Adipocyte (in vitro differentiated cells): Measurements from ENCODE around the gene COL25A1.
A peak's percentile ranks its signal among the peaks of the same experiment; 100 is the strongest.
"Not testable (repeated sequence)": the region's sequence is repeated elsewhere in the genome, so short reads cannot be mapped to it uniquely, and the experiment has no call there.

Experiments
- DNase-seq: peaks from one replicate; pipeline ENCODE4 v3.0.0-alpha.2; 2015; ENCODE audit warnings: low read depth
- H3K27me3 ChIP-seq: replicated peaks from 2 replicates; pipeline ENCODE4 v1.7.0; 2013; ENCODE audit warnings: mild to moderate bottlenecking, low read length, moderate library complexity; ENCODE audit not compliant: control insufficient read depth, insufficient read depth
- H3K36me3 ChIP-seq: 2 replicates; pipeline ENCODE4 v1.7.0; 2013; ENCODE audit warnings: low read length, mild to moderate bottlenecking, moderate library complexity; ENCODE audit not compliant: control insufficient read depth, insufficient read depth, severe bottlenecking
- H3K4me1 ChIP-seq: 2 replicates; pipeline ENCODE4 v1.7.0; 2013; ENCODE audit warnings: mild to moderate bottlenecking, low read length, moderate library complexity; ENCODE audit not compliant: control insufficient read depth, insufficient read depth
- H3K4me3 ChIP-seq: 2 replicates; pipeline ENCODE4 v1.7.0; 2013; ENCODE audit warnings: mild to moderate bottlenecking, low read length, moderate library complexity
- H3K9ac ChIP-seq: 2 replicates; pipeline ENCODE4 v1.7.0; 2013; ENCODE audit warnings: mild to moderate bottlenecking, low read length, moderate library complexity
- H3K9me3 ChIP-seq: 2 replicates; pipeline ENCODE4 v1.7.0; 2013; ENCODE audit warnings: mild to moderate bottlenecking, low read length, moderate library complexity; ENCODE audit not compliant: control insufficient read depth

COL25A1 gene

GRCh38 chr4:109149836-109150235, 152.6 kb downstream of the COL25A1 start:
- no peaks in the 10 kb centered on the region for H3K36me3 ChIP-seq
- no peaks in the 10 kb centered on the region for H3K4me1 ChIP-seq
- no peak overlapping the region for H3K9ac ChIP-seq
- H3K27me3 ChIP-seq: no peaks in the 10 kb centered on the region
- H3K4me3 ChIP-seq: no peak overlapping the region
- DNase-seq: no peak
- H3K9me3 ChIP-seq: no peaks in the 10 kb centered on the region

- no peaks in the 10 kb centered on the region for H3K36me3 ChIP-seq
- DNase-seq: no peak
- no peak overlapping the region for H3K4me3 ChIP-seq
- H3K9ac ChIP-seq: no peak overlapping the region
- H3K27me3 ChIP-seq: no peaks in the 10 kb centered on the region
- no peaks in the 10 kb centered on the region for H3K9me3 ChIP-seq
- H3K4me1 ChIP-seq: no peaks in the 10 kb centered on the region
Measured at GRCh38 chr4:109148577-109149075, 153.8 kb downstream of the COL25A1 start.

- Histone ChIP-seq H3K4me1 (no peaks in the 10 kb centered on the region), H3K9me3 (peaks cover 2% of the 10 kb centered on the region), H3K27me3 (no peaks in the 10 kb centered on the region), H3K4me3 (no peak overlapping the region), H3K36me3 (no peaks in the 10 kb centered on the region), H3K9ac (no peak overlapping the region)
- DNase-seq: no peak
Measured at GRCh38 chr4:109147135-109147534, 155.3 kb downstream of the COL25A1 start.

- no peaks in the 10 kb centered on the region for H3K27me3 ChIP-seq
- H3K9me3 ChIP-seq: peaks cover 2% of the 10 kb centered on the region
- H3K36me3 ChIP-seq: no peaks in the 10 kb centered on the region
- H3K9ac ChIP-seq: no peak overlapping the region
- no peak for DNase-seq
- no peak overlapping the region for H3K4me3 ChIP-seq
- H3K4me1 ChIP-seq: no peaks in the 10 kb centered on the region
Measured at GRCh38 chr4:109146499-109146898, 156.0 kb downstream of the COL25A1 start.

- H3K9ac ChIP-seq, H3K9me3 ChIP-seq, H3K4me3 ChIP-seq, H3K4me1 ChIP-seq, H3K27me3 ChIP-seq, H3K36me3 ChIP-seq, DNase-seq: not testable (repeated sequence)
Measured at GRCh38 chr4:109138125-109138524, 164.3 kb downstream of the COL25A1 start.

- Histone ChIP-seq H3K27me3 (no peaks in the 10 kb centered on the region), H3K9ac (no peak overlapping the region), H3K4me1 (no peaks in the 10 kb centered on the region), H3K36me3 (no peaks in the 10 kb centered on the region), H3K4me3 (no peak overlapping the region), H3K9me3 (no peaks in the 10 kb centered on the region)
- no peak for DNase-seq
Measured at GRCh38 chr4:109134921-109135320, 167.5 kb downstream of the COL25A1 start.

- Histone ChIP-seq H3K4me3 (no peak overlapping the region), H3K4me1 (no peaks in the 10 kb centered on the region), H3K27me3 (no peaks in the 10 kb centered on the region), H3K36me3 (no peaks in the 10 kb centered on the region), H3K9me3 (no peaks in the 10 kb centered on the region), H3K9ac (no peak overlapping the region)
- DNase-seq: no peak
Measured at GRCh38 chr4:109134268-109134667, 168.2 kb downstream of the COL25A1 start.

- Histone ChIP-seq H3K36me3 (no peaks in the 10 kb centered on the region), H3K9me3 (no peaks in the 10 kb centered on the region), H3K4me1 (no peaks in the 10 kb centered on the region), H3K9ac (no peak overlapping the region), H3K27me3 (no peaks in the 10 kb centered on the region), H3K4me3 (no peak overlapping the region)
- DNase-seq: no peak
Measured at GRCh38 chr4:109131559-109131958, 170.9 kb downstream of the COL25A1 start.

- no peaks in the 10 kb centered on the region for H3K9me3 ChIP-seq
- H3K4me3 ChIP-seq: no peak overlapping the region
- H3K27me3 ChIP-seq: no peaks in the 10 kb centered on the region
- no peak overlapping the region for H3K9ac ChIP-seq
- no peak for DNase-seq
- peaks cover 6% of the 10 kb centered on the region for H3K4me1 ChIP-seq
- H3K36me3 ChIP-seq: no peaks in the 10 kb centered on the region
Measured at GRCh38 chr4:109128589-109128988, 173.9 kb downstream of the COL25A1 start.

- no peak for DNase-seq
- Histone ChIP-seq H3K4me3 (no peak overlapping the region), H3K9ac (no peak overlapping the region), H3K36me3 (no peaks in the 10 kb centered on the region), H3K4me1 (peaks cover 6% of the 10 kb centered on the region), H3K27me3 (no peaks in the 10 kb centered on the region), H3K9me3 (no peaks in the 10 kb centered on the region)
Measured at GRCh38 chr4:109127866-109128265, 174.6 kb downstream of the COL25A1 start.

GRCh38 chr4:109126856-109127255, 175.6 kb downstream of the COL25A1 start:
- no peaks in the 10 kb centered on the region for H3K27me3 ChIP-seq
- DNase-seq: peak; percentile 21
- no peak overlapping the region for H3K9ac ChIP-seq
- peaks cover 6% of the 10 kb centered on the region for H3K4me1 ChIP-seq
- H3K9me3 ChIP-seq: no peaks in the 10 kb centered on the region
- H3K4me3 ChIP-seq: no peak overlapping the region
- no peaks in the 10 kb centered on the region for H3K36me3 ChIP-seq

- H3K9me3 ChIP-seq: peaks cover under 1% of the 10 kb centered on the region
- DNase-seq: no peak
- peaks cover 6% of the 10 kb centered on the region for H3K4me1 ChIP-seq
- H3K36me3 ChIP-seq: no peaks in the 10 kb centered on the region
- H3K4me3 ChIP-seq: no peak overlapping the region
- H3K9ac ChIP-seq: no peak overlapping the region
- no peaks in the 10 kb centered on the region for H3K27me3 ChIP-seq
Measured at GRCh38 chr4:109125084-109125483, 177.4 kb downstream of the COL25A1 start.
